MCF 10A (cell line): ENCODE data around the gene WHAMM. TPM values are rescaled to one million over a fixed set of nuclear protein-coding genes. Genes with fewer than 3 reads are reported as not detected.

Experiments
- BruUV-seq: library from RNA; stranded (reverse); fragments of 400-500 nt; replicated peaks from 2 replicates; lab custom pipeline; 2021; lab: Mats Ljungman, UMichigan
- CTCF ChIA-PET: fragments of 300-600 bp; sonication (Branson Sonifier 250); formaldehyde crosslinking; extraction: SDS; loops from one replicate; lab custom pipeline; 2021; ENCODE audit warnings: antibody characterized with exemption, inconsistent platforms; lab: Yijun Ruan, JAX
- POLR2A ChIA-PET: fragments of 300-600, 350-650 bp; sonication (Branson Sonifier 250); formaldehyde crosslinking; extraction: SDS; loops from one replicate; lab custom pipeline; 2020; ENCODE audit warnings: antibody characterized with exemption, inconsistent platforms; lab: Yijun Ruan, JAX
- DNase-seq: peaks from one replicate; pipeline ENCODE4 v3.0.0-alpha.2; 2018; ENCODE audit not compliant: unreplicated experiment
- H3K27ac Mint-ChIP-seq: one replicate; pipeline ENCODE4 v1.8.0; 2022; ENCODE audit warnings: mild to moderate bottlenecking, low read depth, mixed read lengths; ENCODE audit not compliant: unreplicated experiment
- H3K27me3 Mint-ChIP-seq: one replicate; pipeline ENCODE4 v1.8.0; 2022; ENCODE audit warnings: mixed read lengths; ENCODE audit not compliant: insufficient read depth, unreplicated experiment
- H3K36me3 Mint-ChIP-seq: one replicate; pipeline ENCODE4 v1.8.0; 2022; ENCODE audit warnings: mild to moderate bottlenecking, moderate library complexity, mixed read lengths; ENCODE audit not compliant: insufficient read depth, unreplicated experiment
- H3K4me1 Mint-ChIP-seq: one replicate; pipeline ENCODE4 v1.8.0; 2022; ENCODE audit warnings: mixed read lengths; ENCODE audit not compliant: insufficient read depth, unreplicated experiment
- H3K4me3 Mint-ChIP-seq: one replicate; pipeline ENCODE4 v1.8.0; 2022; ENCODE audit warnings: mild to moderate bottlenecking, moderate library complexity, mixed read lengths; ENCODE audit not compliant: unreplicated experiment
- H3K9me3 Mint-ChIP-seq: one replicate; pipeline ENCODE4 v1.8.0; 2022; ENCODE audit warnings: mixed read lengths; ENCODE audit not compliant: unreplicated experiment
- CTCF ChIP-seq: fragments of 200-600 bp; IDR thresholded peaks from one replicate; pipeline ENCODE4 v1.8.0; 2022; ENCODE audit warnings: antibody characterized with exemption, mild to moderate bottlenecking; ENCODE audit not compliant: unreplicated experiment
- intact Hi-C: fragments of 100-400 bp; cut with micrococcal nuclease; formaldehyde crosslinking; loops from 2 replicates; pipeline ENCODE4 v1.14.1; 2022
- total RNA-seq: library from RNA; stranded (reverse); gene quantifications from 2 replicates; pipeline ENCODE4 v1.2.3, GENCODE V29; 2022

Gene WHAMM
- total RNA-seq, 1 experiment from 2014 or later = 8.2 TPM

- TF ChIP-seq CTCF = no peak
- H3K9me3 Mint-ChIP-seq = no peaks in the 10 kb centered on the region
- no TSS peak for BruUV-seq
- intact Hi-C loops = no loop called here
- no peak for DNase-seq
- no peak overlapping the region for H3K4me3 Mint-ChIP-seq
- ChIA-PET POLR2A (no interaction called here), CTCF (no interaction called here)
- H3K36me3 Mint-ChIP-seq = peaks cover 95% of the 10 kb centered on the region
- no peaks in the 10 kb centered on the region for H3K27me3 Mint-ChIP-seq
- no peak overlapping the region for H3K27ac Mint-ChIP-seq
- no peaks in the 10 kb centered on the region for H3K4me1 Mint-ChIP-seq
Observed at GRCh38 chr15:82823049-82823448, 13.6 kb downstream of the WHAMM start.

- Mint-ChIP-seq H3K4me1 (peaks cover 14% of the 10 kb centered on the region), H3K4me3 (no peak overlapping the region), H3K9me3 (no peaks in the 10 kb centered on the region), H3K27ac (no peak overlapping the region), H3K27me3 (no peaks in the 10 kb centered on the region), H3K36me3 (peaks cover 78% of the 10 kb centered on the region)
- BruUV-seq = no TSS peak
- CTCF ChIA-PET = interaction anchor here (0.6 kb wide), 1 partner anchor 91 kb away, joined by 3 read pairs; no protein-coding TSS in a partner anchor
- DNase-seq = no peak
- TF ChIP-seq CTCF = no peak
- POLR2A ChIA-PET = no interaction called here
- intact Hi-C loops = no loop called here
Observed at GRCh38 chr15:82828075-82828474, 18.6 kb downstream of the WHAMM start.

- Mint-ChIP-seq H3K27ac (no peak overlapping the region), H3K36me3 (peaks cover 80% of the 10 kb centered on the region), H3K4me3 (no peak overlapping the region), H3K27me3 (no peaks in the 10 kb centered on the region), H3K4me1 (peaks cover 16% of the 10 kb centered on the region), H3K9me3 (no peaks in the 10 kb centered on the region)
- no peak for TF ChIP-seq CTCF
- CTCF ChIA-PET = no interaction called here
- BruUV-seq = no TSS peak
- DNase-seq = no peak
- POLR2A ChIA-PET = interaction anchor here (0.7 to 1.2 kb wide), 4 partner anchors 16 to 79 kb away, joined by 3 to 5 read pairs (median 4); no protein-coding TSS in a partner anchor
- intact Hi-C loops = no loop called here
Observed at GRCh38 chr15:82829234-82829633, 19.8 kb downstream of the WHAMM start.

GRCh38 chr15:82830427-82831173, 21.2 kb downstream of the WHAMM start:
- no peak for TF ChIP-seq CTCF
- no peak for DNase-seq
- H3K36me3 Mint-ChIP-seq = peaks cover 82% of the 10 kb centered on the region
- ChIA-PET POLR2A (interaction anchor here (0.7 to 1.2 kb wide), 4 partner anchors 13 to 81 kb away, joined by 3 to 5 read pairs (median 4); no protein-coding TSS in a partner anchor), CTCF (interaction anchor here (0.9 kb wide), 1 partner anchor 18 kb away, joined by 3 read pairs; no protein-coding TSS in a partner anchor)
- intact Hi-C loops = no loop called here
- no peak overlapping the region for H3K27ac Mint-ChIP-seq
- no TSS peak for BruUV-seq
- H3K4me1 Mint-ChIP-seq = peaks cover 16% of the 10 kb centered on the region
- H3K27me3 Mint-ChIP-seq = no peaks in the 10 kb centered on the region
- no peak overlapping the region for H3K4me3 Mint-ChIP-seq
- H3K9me3 Mint-ChIP-seq = no peaks in the 10 kb centered on the region
